Activated CD4-positive, CD25-positive, alpha-beta regulatory T cell treated with anti-CD3 and anti-CD28 coated beads, Interleukin-2, amount 50 U/mL, for 24 hours (primary cell): ENCODE results near the gene PTGIR.

Experiments used
- ATAC-seq, 2 donors: fragments of 150-1000 bp; cut with Tn5 transposase; one replicate each; pipeline ENCODE4 v1.10.0; 2021; ENCODE audit warnings: mild to moderate bottlenecking in 1 of 2, moderate library complexity in 1 of 2

Gene PTGIR

GRCh38 chr19:46615966-46616365 is 8.9 kb downstream of the PTGIR start:
- no peak for ATAC-seq

- ATAC-seq, result peak; percentile 56 to 69
Observed at GRCh38 chr19:46614114-46614722, 10.7 kb downstream of the PTGIR start.

GRCh38 chr19:46613525-46613924 is 11.4 kb downstream of the PTGIR start:
- ATAC-seq, result no peak

GRCh38 chr19:46611776-46612175 is 13.1 kb downstream of the PTGIR start:
- ATAC-seq, result no peak

- peak in 1 of 2 donors; percentile 22 for ATAC-seq
Observed at GRCh38 chr19:46610851-46611770, 13.8 kb downstream of the PTGIR start.

GRCh38 chr19:46610413-46610775 is 14.5 kb downstream of the PTGIR start:
- no peak for ATAC-seq

GRCh38 chr19:46609511-46610412 is 15.1 kb downstream of the PTGIR start:
- no peak for ATAC-seq

- ATAC-seq, result no peak
Observed at GRCh38 chr19:46608581-46609345, 16.1 kb downstream of the PTGIR start.

GRCh38 chr19:46608178-46608577 is 16.7 kb downstream of the PTGIR start:
- no peak for ATAC-seq

- ATAC-seq, result no peak
Observed at GRCh38 chr19:46607448-46607841, 17.4 kb downstream of the PTGIR start.

- ATAC-seq, result no peak
Observed at GRCh38 chr19:46606681-46607447, 18.0 kb downstream of the PTGIR start.

GRCh38 chr19:46606019-46606418 is 18.9 kb downstream of the PTGIR start:
- ATAC-seq, result no peak

- ATAC-seq, result no peak
Observed at GRCh38 chr19:46605356-46605821, 19.5 kb downstream of the PTGIR start.

GRCh38 chr19:46604781-46605355 is 20.0 kb downstream of the PTGIR start:
- ATAC-seq, result no peak

GRCh38 chr19:46603752-46604231 is 21.1 kb downstream of the PTGIR start:
- no peak for ATAC-seq

GRCh38 chr19:46603195-46603637 is 21.7 kb downstream of the PTGIR start:
- no peak for ATAC-seq

GRCh38 chr19:46602392-46603194 is 22.3 kb downstream of the PTGIR start:
- peak; percentile 36 to 44 for ATAC-seq

GRCh38 chr19:46601318-46602224 is 23.3 kb downstream of the PTGIR start, which contains the start of gene CALM3:
Gene CALM3 (plus strand): TSS chr19:46601330. CDS start chr19:46601435, 105 bp downstream.
- ATAC-seq, result no peak
